Transverse colon (tissue), 4 donors: ENCODE results near the gene RAI14. TPM values are rescaled to one million over a fixed set of nuclear protein-coding genes. Genes with fewer than 3 reads are reported as not detected.

Experiments
- DNase-seq: peaks from one replicate; pipeline ENCODE4 v3.0.0-alpha.2; 2019
- H3K27ac ChIP-seq, 4 donors: fragments of 200-600 bp; sonication (generic); 2 replicates each; pipeline ENCODE4 v1.5.1; 2016 to 2018; ENCODE audit warnings: inconsistent platforms in 4 of 4
- H3K27me3 ChIP-seq: fragments of 200-600 bp; sonication (generic); 2 replicates; pipeline ENCODE4 v1.5.1; 2017; ENCODE audit warnings: inconsistent platforms
- H3K36me3 ChIP-seq, 4 donors: fragments of 200-600 bp; sonication (generic); 2 replicates each; pipeline ENCODE4 v1.5.1; 2017 to 2019; ENCODE audit warnings: inconsistent platforms in 4 of 4
- H3K4me1 ChIP-seq, 4 donors: fragments of 200-600 bp; sonication (generic); 2 replicates each; pipeline ENCODE4 v1.5.1; 2017 to 2020; ENCODE audit warnings: inconsistent platforms in 4 of 4
- H3K4me3 ChIP-seq, 4 donors: fragments of 200-600 bp; sonication (generic); 1 replicate in 1 of 4; 2 replicates in 3 of 4; pipeline versions ENCODE4 v1.5.1 to v1.6.1; 2017 to 2019; ENCODE audit warnings: inconsistent platforms in 4 of 4
- H3K9me3 ChIP-seq, 2 donors: fragments of 200-600 bp; sonication (generic); 2 replicates each; pipeline ENCODE4 v1.5.1; 2017 to 2019; ENCODE audit warnings: inconsistent platforms in 2 of 2
- CTCF ChIP-seq, 5 experiments: fragments of 200-600 bp in 3 of 5; fragments of 450-650 bp in 2 of 5; sonication (generic) in 3 of 5; IDR thresholded peaks; 1 replicate in 2 of 5; 2 replicates in 3 of 5; pipeline ENCODE4 v1.5.1; 2016 to 2017; ENCODE audit warnings: antibody characterized with exemption in 5 of 5, inconsistent platforms in 3 of 5, mild to moderate bottlenecking in 2 of 5, moderate library complexity in 1 of 5
- EP300 ChIP-seq: sonication (generic); formaldehyde crosslinking; IDR thresholded peaks from one replicate; pipeline ENCODE4 v1.6.1; 2017; ENCODE audit warnings: antibody characterized with exemption, low read depth
- POLR2A ChIP-seq: fragments of 450-650 bp; IDR thresholded peaks from one replicate; pipeline ENCODE4 v1.6.1; 2016; ENCODE audit warnings: antibody characterized with exemption, mild to moderate bottlenecking, moderate library complexity
- POLR2AphosphoS5 ChIP-seq, 3 donors: sonication (generic); formaldehyde crosslinking; IDR thresholded peaks; one replicate each; pipeline ENCODE4 v1.6.1; 2016; ENCODE audit warnings: antibody characterized with exemption in 3 of 3
- WGBS, 2 donors: methylation state at CpG; one replicate each; pipeline ENCODE4 v1.1.5; 2018; ENCODE audit warnings: low coverage in 1 of 2; 5-methylcytosine and 5-hydroxymethylcytosine counted together
- in situ Hi-C, 4 donors: fragments of 200-750 bp; cut with MboI; loops; one replicate each; pipeline versions ENCODE4 v1.15.0 to v1.15.1; 2017; ENCODE audit warnings: low sequenced_read_pairs in 3 of 4, low pct_ligation_motif_present in 1 of 4, low pct_unique_long_range_greater_than_20kb in 1 of 4
- intact Hi-C: fragments of 100-400 bp; cut with DNase I; formaldehyde crosslinking; loops from one replicate; pipeline ENCODE4 v1.15.1; 2023; ENCODE audit warnings: low total_unique reads
- total RNA-seq, 4 donors: library from RNA; depleted of rRNA; stranded (reverse); fragments of >200 nt; gene quantifications; one replicate each; pipeline ENCODE4 v1.1.0, GENCODE V29; 2016

Gene RAI14
- total RNA-seq, 4 donors from 2014 or later = 13.9 to 18.3 (median 15.3) TPM

GRCh38 chr5:34789639-34790038 is 133.5 kb downstream of the RAI14 start:
- intact Hi-C loops = no loop called here

DNA sequence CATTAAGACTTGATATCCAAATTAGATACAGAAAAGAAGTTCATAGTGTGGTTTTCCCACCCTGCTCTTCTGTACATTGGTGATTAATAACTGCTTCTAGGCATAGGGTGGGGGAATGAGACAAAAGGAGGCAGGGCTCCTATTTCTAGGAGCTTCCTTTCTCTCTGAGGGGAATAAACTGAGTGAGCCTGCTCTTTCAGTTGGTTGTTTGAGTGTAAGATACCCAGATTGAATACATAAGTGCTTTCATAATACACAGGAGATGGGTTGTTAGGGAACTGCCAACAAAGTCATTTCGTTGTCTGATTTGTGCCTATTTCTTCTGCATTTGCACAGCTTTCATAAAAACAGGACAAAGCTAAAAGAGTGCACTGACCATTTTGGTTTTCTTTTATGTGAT is 133.9 kb downstream of the RAI14 start:
- no peak for DNase-seq
- TF ChIP-seq CTCF (IDR thresholded peaks at IDR 0.05) (no peak), POLR2A (no peak), POLR2AphosphoS5 (IDR thresholded peaks at IDR 0.05) (no peak)
- no peaks in the 10 kb centered on the region for H3K27me3 ChIP-seq
- intact Hi-C loops (no loop called here), in situ Hi-C loops (no loop called here)
- H3K27ac ChIP-seq = no peak overlapping the region
- no peaks in the 10 kb centered on the region for H3K36me3 ChIP-seq
- no peaks in the 10 kb centered on the region for H3K4me1 ChIP-seq
- H3K4me3 ChIP-seq = no peak overlapping the region
- WGBS, 2 donors = 40 to 67% methylated on average over 1 of the region's 1 CpG
- H3K9me3 ChIP-seq = no peaks in the 10 kb centered on the region

More at GRCh38 chr5:34789639-34790038, 133.5 kb downstream of the RAI14 start:
- H3K27ac ChIP-seq = no peak overlapping the region
- in situ Hi-C loops = no loop called here
- no peak for DNase-seq
- no peaks in the 10 kb centered on the region for H3K9me3 ChIP-seq
- TF ChIP-seq POLR2A (no peak), CTCF (IDR thresholded peaks at IDR 0.05) (no peak), POLR2AphosphoS5 (IDR thresholded peaks at IDR 0.05) (no peak), EP300 (no peak)
- no peaks in the 10 kb centered on the region for H3K4me1 ChIP-seq
- no peak overlapping the region for H3K4me3 ChIP-seq
- no peaks in the 10 kb centered on the region for H3K36me3 ChIP-seq
- no peaks in the 10 kb centered on the region for H3K27me3 ChIP-seq
- WGBS, 2 donors = 92 to 94% methylated on average over 2 of the region's 2 CpGs

- Histone ChIP-seq H3K36me3 (no peaks in the 10 kb centered on the region), H3K4me3 (no peak overlapping the region), H3K9me3 (no peaks in the 10 kb centered on the region), H3K27ac (no peak overlapping the region), H3K27me3 (no peaks in the 10 kb centered on the region), H3K4me1 (no peaks in the 10 kb centered on the region)
- 93 to 100% methylated on average over 2 to 5 of the region's 5 CpGs for WGBS, 2 donors
- in situ Hi-C loops (no loop called here), intact Hi-C loops (no loop called here)
- TF ChIP-seq EP300 (no peak), CTCF (IDR thresholded peaks at IDR 0.05) (no peak), POLR2A (no peak), POLR2AphosphoS5 (IDR thresholded peaks at IDR 0.05) (no peak)
- DNase-seq = no peak
Observed at GRCh38 chr5:34791761-34792244, 135.7 kb downstream of the RAI14 start.

- H3K36me3 ChIP-seq = no peaks in the 10 kb centered on the region
- H3K4me3 ChIP-seq = no peak overlapping the region
- in situ Hi-C loops = no loop called here
- TF ChIP-seq EP300 (no peak), CTCF (IDR thresholded peaks at IDR 0.05) (no peak), POLR2AphosphoS5 (IDR thresholded peaks at IDR 0.05) (no peak), POLR2A (no peak)
- intact Hi-C loops = no loop called here
- no peak for DNase-seq
- no peaks in the 10 kb centered on the region for H3K9me3 ChIP-seq
- no peak overlapping the region for H3K27ac ChIP-seq
- 82% methylated on average over 9 of the region's 9 CpGs; no CpG with 5 or more reads in 1 of the 2 donors for WGBS, 2 donors
- H3K4me1 ChIP-seq = no peaks in the 10 kb centered on the region
- H3K27me3 ChIP-seq = no peaks in the 10 kb centered on the region
Observed at GRCh38 chr5:34802834-34803563, 146.9 kb downstream of the RAI14 start.
